Fibroblast of skin of left quadriceps (primary cell): ENCODE measurements around the gene EMILIN3.
A peak's percentile ranks its signal among the peaks of the same experiment; 100 is the strongest.

Source experiments
- DNase-seq, 2 experiments: peaks; one replicate each; pipeline ENCODE4 v3.0.0-alpha.2; 2013; ENCODE audit warnings: low read depth in 2 of 2

EMILIN3 gene

DNA sequence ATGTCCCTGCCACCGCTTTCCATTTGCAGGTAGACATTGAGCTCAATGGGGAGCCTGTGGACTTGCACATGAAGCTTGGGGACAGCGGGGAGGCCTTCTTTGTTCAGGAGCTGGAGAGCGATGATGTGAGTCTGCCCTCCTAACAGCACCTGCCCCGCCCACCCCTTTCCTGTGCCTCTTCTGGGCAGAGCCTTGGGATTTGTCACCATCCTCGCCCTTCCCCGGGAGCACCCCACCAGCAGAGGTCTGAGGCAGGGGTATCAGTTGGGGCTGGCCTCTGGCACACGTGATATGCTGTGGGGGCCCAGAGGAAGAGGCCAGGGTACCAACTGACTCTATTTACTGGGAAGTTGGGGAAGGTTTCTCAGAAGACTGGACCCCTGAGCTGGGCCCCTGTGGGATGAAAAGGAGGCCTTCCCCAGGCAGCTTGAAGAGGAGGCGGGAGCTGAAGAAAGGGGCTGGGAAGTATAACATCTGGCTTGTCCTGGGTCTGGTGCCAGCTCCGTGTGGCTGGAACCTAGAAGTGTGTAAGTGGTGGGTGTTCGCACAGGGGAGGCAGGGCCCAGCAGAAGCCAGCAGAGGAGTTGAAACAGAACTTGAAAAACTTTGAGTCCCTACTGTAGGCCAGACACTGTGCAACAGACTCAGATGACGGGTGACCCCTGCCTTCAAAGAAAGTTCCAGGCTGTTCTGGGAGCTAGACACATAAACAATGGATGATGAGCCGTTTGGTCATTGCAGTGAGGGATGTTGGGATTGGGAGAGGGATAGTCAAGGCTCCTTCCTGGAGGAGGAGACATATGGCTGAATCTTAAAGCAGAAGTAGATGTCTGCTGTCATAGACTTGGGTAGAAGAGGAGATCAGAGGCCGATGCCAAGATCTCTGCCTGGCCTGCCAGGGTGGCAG is 18.8 kb downstream of the EMILIN3 start:
- DNase-seq = peak in 1 of 2 experiments; percentile 4

DNA sequence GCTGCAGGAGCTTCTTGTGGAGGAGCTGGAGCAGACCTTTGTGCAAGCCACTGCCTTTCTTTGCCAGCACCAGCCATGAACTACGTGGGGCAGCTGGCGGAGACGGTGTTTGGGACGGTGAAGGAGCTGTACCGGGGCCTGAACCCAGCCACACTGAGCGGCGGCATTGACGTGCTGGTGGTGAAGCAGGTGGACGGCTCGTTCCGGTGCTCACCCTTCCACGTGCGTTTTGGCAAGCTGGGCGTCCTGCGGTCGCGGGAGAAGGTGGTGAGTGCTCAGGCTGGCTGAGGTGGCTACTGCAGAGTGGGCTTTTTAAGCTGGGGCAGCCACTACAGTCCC is 20.9 kb downstream of the EMILIN3 start:
- DNase-seq = no peak

DNA sequence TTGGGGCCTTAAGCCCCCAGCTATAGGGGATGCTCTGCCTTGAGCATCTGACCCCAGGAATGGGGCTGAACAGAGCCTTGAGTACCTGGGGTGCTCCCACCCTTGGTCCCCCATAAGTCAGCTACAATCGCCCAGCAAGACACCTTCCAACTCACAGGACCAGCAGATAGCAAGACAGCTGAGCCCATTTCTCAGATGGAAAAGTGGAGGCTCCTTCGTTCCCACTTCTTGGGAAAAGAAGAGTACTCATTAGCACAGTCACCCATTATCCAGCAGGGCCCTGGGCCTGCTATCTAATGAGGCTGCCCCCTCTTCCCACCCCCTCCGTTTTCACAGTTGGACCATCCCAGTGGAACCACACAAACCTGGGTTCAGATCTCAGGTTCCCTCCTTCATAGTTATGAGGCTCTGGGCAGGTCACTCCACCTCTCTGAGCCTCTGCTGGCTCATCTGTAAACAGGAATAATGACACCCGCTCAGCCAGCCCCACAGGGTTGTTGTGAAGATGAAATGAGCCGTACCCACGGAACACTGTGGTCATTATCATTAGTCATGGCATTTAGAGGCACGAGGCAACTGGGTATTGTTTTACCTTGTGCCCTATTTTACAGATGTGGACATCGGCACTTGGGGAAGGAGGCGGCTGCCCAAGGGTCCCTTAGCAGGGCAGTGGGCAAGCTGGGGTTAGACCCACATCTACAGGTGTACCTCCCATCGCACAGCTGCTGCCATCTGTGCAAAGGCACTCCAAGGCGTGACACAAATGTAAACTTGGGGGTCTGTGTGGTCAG is 21.5 kb downstream of the EMILIN3 start:
- no peak for DNase-seq

DNA sequence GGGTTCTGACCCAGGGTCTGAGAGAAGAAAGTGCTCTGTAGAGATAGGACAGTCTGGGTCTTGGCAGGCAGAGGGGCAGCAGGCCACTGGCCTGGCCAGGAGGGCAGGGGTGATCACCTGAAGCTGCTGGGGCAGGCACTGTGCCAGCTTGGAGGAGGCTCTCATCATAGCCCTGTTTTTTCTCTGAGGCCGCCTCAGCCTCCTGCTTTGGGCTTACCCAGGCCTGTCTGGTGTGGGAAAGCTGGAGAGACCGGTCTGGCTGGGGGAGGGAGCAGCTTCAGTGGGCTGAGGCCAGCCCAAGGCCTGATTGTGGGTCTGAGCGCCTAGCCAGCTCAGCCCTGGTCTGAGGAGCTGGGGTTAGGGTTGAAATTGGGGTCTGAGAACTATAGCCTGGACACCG is 22.1 kb downstream of the EMILIN3 start:
- no peak for DNase-seq

GRCh38 chr20:41342474-41343464 is 23.8 kb downstream of the EMILIN3 start:
- DNase-seq = no peak

DNA sequence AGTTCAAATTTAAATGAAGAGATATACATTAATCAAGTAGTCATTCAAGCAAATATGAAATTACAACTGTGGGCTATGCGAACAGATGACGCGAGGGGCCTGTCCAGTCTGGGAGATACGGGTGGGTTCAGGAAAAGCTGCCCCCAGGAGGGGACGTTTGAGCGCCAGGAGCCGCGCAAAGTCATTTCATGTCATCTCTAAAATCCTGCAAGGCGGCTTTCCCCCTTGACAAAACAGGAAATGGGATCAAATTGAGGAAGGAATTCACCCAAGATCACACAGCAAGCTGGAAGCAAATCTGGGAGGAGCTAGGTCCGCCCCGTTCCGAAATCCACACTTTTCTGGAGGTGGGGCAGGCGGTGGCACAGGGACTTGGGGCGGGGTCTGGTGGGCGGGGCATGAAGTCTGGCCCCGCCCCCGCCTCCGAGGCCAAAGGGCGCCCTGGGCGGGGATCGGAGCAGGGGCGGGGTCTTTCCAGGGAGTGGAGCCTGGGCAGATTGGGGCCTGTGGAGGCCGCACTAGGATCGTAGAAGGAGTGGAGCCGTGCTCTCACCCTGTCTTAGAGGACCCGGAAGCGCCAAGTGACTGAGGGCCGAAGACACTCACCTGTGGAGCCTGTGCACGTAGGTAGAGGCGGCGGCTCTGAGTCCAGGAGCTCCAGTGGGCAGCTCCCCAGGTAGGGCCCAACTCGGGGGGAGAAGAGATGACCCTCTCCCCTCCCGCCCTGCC is 26.1 kb downstream of the EMILIN3 start, which contains the start of gene LPIN3:
Gene LPIN3 (plus strand): TSS at position 495 of the 729 bp plus-strand sequence. CDS start 4,983 bp downstream, outside the sequence.
- peak; percentile 74 to 80 for DNase-seq

DNA sequence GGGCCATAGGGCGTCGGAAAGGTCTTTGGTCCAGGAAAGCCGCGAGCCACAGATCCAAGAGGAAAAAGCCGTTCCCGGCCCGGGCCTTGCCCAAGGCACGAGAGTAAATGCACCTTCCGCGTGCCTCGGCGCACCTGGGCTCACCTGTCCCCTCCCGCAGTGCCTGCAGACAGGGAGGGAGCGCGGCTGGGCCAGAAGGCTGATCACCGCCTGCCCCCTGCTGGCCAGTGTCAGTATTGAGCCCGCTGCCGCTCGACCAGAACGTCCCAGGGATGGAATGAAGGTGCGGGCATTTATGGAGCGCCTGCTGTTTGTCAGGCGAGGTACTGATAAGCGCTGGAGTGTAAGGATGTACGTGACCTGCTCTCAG is 26.7 kb downstream of the EMILIN3 start:
- DNase-seq = peak in 1 of 2 experiments; percentile 26

DNA sequence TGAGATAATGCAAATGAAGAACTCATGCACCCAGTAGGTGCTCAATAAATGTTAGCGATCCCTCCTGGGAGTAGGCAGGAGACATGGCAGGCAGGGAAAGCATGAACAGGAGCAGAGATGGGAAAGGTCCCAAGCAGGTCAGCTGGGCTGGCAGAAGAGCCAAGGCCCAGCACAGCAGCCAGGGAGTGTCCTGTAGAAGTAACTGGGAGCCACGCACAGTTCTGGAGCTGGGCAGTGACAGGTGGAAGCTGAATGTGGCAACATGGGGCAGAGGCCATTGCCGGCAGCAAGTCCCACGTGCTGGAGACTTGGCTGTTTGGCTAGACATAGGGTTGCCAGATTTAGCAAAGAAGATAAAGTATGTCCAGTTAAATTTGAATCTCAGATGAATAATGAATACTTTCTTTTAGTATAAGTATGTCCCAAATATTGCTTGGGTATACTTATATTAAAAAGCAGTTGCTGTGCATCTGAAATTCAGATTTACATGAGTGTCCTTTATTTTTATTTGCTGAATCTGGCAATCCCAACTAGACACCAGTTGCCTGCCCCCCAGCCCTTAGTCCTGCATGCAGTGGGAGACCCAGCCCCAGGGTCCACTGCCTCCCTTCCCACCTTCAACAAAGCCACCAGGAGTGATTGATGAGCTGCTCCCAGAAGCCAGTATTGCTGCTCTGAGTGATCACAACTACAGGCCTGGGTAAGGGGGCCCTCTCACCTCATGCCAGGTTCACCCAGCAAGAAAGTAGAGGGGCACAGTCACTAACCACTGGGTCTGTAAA is 29.7 kb downstream of the EMILIN3 start:
- no peak for DNase-seq

DNA sequence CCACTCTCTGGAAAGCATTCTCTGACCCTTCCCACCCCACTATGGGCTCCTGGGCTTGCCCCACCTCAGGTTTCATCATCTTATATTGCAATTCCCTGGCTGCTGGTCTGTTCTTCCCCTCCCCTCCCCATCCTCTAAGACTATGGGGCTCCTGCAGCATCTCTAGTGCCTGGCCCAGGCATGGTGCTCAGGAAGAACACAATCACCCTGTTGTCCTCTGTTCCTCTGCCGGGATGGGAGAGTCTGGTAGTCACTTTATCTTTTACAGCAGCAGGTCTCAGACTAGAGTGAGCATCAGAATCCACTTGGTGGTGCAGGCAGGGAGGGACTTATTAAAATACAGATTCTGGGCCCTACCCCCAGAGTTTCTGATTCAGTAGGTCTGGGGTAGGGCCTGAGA is 31.0 kb downstream of the EMILIN3 start:
- no peak for DNase-seq

GRCh38 chr20:41334443-41335421 is 31.9 kb downstream of the EMILIN3 start:
- DNase-seq = no peak

DNA sequence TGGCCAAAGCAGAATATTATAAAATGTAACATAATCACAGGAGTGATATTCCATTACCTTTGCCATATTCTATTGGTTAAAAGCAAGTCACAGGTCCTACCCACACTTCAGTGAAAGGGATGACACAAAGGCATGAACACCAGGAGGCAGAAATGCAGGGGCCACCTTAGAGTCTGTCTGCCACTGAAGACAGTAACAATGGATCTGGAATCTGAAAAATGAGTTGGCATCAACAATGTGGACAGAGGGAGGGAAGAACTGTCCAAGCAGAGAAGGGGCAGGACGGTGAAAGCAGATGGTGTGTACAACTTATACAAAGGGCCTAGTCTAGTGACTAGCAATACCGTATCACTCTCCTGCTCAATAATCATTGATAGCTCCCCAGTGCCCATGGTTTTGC is 32.6 kb downstream of the EMILIN3 start:
- no peak for DNase-seq

GRCh38 chr20:41331731-41332130 is 34.9 kb downstream of the EMILIN3 start:
- DNase-seq = no peak

GRCh38 chr20:41330941-41331340 is 35.7 kb downstream of the EMILIN3 start:
- no peak for DNase-seq

DNA sequence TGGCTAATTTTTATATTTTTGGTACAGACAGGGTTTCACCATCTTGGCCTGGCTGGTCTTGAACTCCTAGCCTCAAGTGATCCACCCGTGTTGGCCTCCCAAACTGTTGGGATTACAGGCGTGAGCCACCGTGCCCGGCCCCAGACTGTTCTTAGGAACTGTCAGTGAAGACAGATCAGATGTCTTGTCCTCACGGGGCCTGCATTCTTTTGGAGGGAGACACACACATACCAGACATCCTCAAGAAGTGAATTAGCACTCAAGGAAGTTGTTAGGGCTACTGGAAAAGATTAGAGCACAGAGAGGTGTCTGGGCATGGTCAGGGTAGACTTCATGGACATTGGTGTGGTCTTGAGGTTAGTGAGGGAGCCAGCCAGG is 36.3 kb downstream of the EMILIN3 start:
- peak in 1 of 2 experiments; percentile 34 for DNase-seq

- DNase-seq = peak; percentile 95 to 96
Observed at GRCh38 chr20:41329435-41330342, 36.9 kb downstream of the EMILIN3 start.

- no peak for DNase-seq
Observed at GRCh38 chr20:41327178-41327577, 39.4 kb downstream of the EMILIN3 start.

GRCh38 chr20:41320976-41321375 is 45.6 kb downstream of the EMILIN3 start:
- DNase-seq = no peak

GRCh38 chr20:41320441-41320840 is 46.2 kb downstream of the EMILIN3 start:
- DNase-seq = no peak
